SJSA1 (cell line): Measurements from ENCODE around the gene ANKRD7. TPM values are rescaled to one million over a fixed set of nuclear protein-coding genes. Genes with fewer than 3 reads are reported as not detected.
"Not testable (repeated sequence)": the region's sequence is repeated elsewhere in the genome, so short reads cannot be mapped to it uniquely, and the experiment has no call there.

ENCODE experiments used
- DNase-seq, 2 experiments: peaks; one replicate each; pipeline ENCODE4 v3.0.0-alpha.2; 2015 to 2020; ENCODE audit warnings: low spot score in 2 of 2, low read depth in 1 of 2
- H3K27ac ChIP-seq: fragments of 250-450 bp; sonication (Bioruptor Pico); 2 replicates; pipeline ENCODE4 v1.5.1; 2020; ENCODE audit warnings: mild to moderate bottlenecking, moderate library complexity
- H3K27me3 ChIP-seq: fragments of 250-450 bp; sonication (Bioruptor Pico); replicated peaks from 2 replicates; pipeline ENCODE4 v1.5.1; 2020; ENCODE audit warnings: mild to moderate bottlenecking, moderate library complexity
- H3K36me3 ChIP-seq: fragments of 250-450 bp; sonication (Bioruptor Pico); 2 replicates; pipeline ENCODE4 v1.5.1; 2020; ENCODE audit warnings: mild to moderate bottlenecking
- H3K4me1 ChIP-seq: fragments of 250-450 bp; sonication (Bioruptor Pico); replicated peaks from 2 replicates; pipeline ENCODE4 v1.6.1; 2021; ENCODE audit warnings: mild to moderate bottlenecking
- H3K4me3 ChIP-seq: fragments of 250-450 bp; sonication (Bioruptor Pico); 2 replicates; pipeline ENCODE4 v1.5.1; 2020; ENCODE audit warnings: mild to moderate bottlenecking
- H3K9me3 ChIP-seq: fragments of 250-450 bp; sonication (Bioruptor Pico); replicated peaks from 2 replicates; pipeline ENCODE4 v1.5.1; 2020; ENCODE audit warnings: mild to moderate bottlenecking
- total RNA-seq: library from RNA; depleted of rRNA; stranded (reverse); fragments of >200 nt; shearing (Covaris generic); gene quantifications from 2 replicates; pipeline ENCODE4 v1.2.3, GENCODE V29; 2014

The ANKRD7 gene
- total RNA-seq, 1 experiment from 2014 or later = 0.55 TPM

GRCh38 chr7:118214051-118214832 is 10.3 kb upstream of the ANKRD7 start:
- Histone ChIP-seq H3K27ac (no peak overlapping the region), H3K9me3 (no peaks in the 10 kb centered on the region), H3K27me3 (no peaks in the 10 kb centered on the region), H3K4me3 (peak overlapping the region; percentile 38), H3K4me1 (peaks cover 3% of the 10 kb centered on the region; the same call in 1 of the 2 replicates), H3K36me3 (no peaks in the 10 kb centered on the region)
- peak; percentile 49 to 65 for DNase-seq

- H3K27me3 ChIP-seq = no peaks in the 10 kb centered on the region
- H3K4me3 ChIP-seq = peak overlapping the region; percentile 38
- no peaks in the 10 kb centered on the region for H3K9me3 ChIP-seq
- H3K27ac ChIP-seq = no peak overlapping the region
- peaks cover 3% of the 10 kb centered on the region; the same call in 1 of the 2 replicates for H3K4me1 ChIP-seq
- DNase-seq = no peak
- H3K36me3 ChIP-seq = no peaks in the 10 kb centered on the region
These were observed 9.7 kb upstream of the ANKRD7 start for GRCh38 chr7:118214833-118215182.

GRCh38 chr7:118217210-118217619 is 7.3 kb upstream of the ANKRD7 start:
- Histone ChIP-seq H3K27me3 (no peaks in the 10 kb centered on the region), H3K4me1 (peaks cover 3% of the 10 kb centered on the region; the same call in 1 of the 2 replicates), H3K9me3 (no peaks in the 10 kb centered on the region), H3K36me3 (no peaks in the 10 kb centered on the region), H3K4me3 (no peak overlapping the region), H3K27ac (no peak overlapping the region)
- DNase-seq = no peak

- Histone ChIP-seq H3K4me1 (peaks cover 3% of the 10 kb centered on the region; the same call in 1 of the 2 replicates), H3K27me3 (no peaks in the 10 kb centered on the region), H3K4me3 (no peak overlapping the region), H3K9me3 (no peaks in the 10 kb centered on the region), H3K36me3 (no peaks in the 10 kb centered on the region), H3K27ac (no peak overlapping the region)
- no peak for DNase-seq
These were observed 5.9 kb upstream of the ANKRD7 start for GRCh38 chr7:118218413-118219156.

- peaks cover under 1% of the 10 kb centered on the region; the same call in 1 of the 2 replicates for H3K4me1 ChIP-seq
- no peak overlapping the region for H3K4me3 ChIP-seq
- H3K27me3 ChIP-seq = no peaks in the 10 kb centered on the region
- no peaks in the 10 kb centered on the region for H3K9me3 ChIP-seq
- H3K36me3 ChIP-seq = no peaks in the 10 kb centered on the region
- no peak overlapping the region for H3K27ac ChIP-seq
- no peak for DNase-seq
These were observed 5.4 kb upstream of the ANKRD7 start for GRCh38 chr7:118219157-118219512.

GRCh38 chr7:118220583-118220982 is 3.9 kb upstream of the ANKRD7 start:
- Histone ChIP-seq H3K27me3 (no peaks in the 10 kb centered on the region), H3K36me3 (no peaks in the 10 kb centered on the region), H3K4me3 (no peak overlapping the region), H3K9me3 (no peaks in the 10 kb centered on the region), H3K27ac (no peak overlapping the region), H3K4me1 (no peaks in the 10 kb centered on the region)
- no peak for DNase-seq

GRCh38 chr7:118222591-118222990 is 1.9 kb upstream of the ANKRD7 start:
- no peak for DNase-seq
- Histone ChIP-seq H3K27me3 (no peaks in the 10 kb centered on the region), H3K9me3 (no peaks in the 10 kb centered on the region), H3K4me1 (no peaks in the 10 kb centered on the region), H3K27ac (no peak overlapping the region), H3K4me3 (no peak overlapping the region), H3K36me3 (no peaks in the 10 kb centered on the region)

GRCh38 chr7:118232837-118233236 is 8.3 kb downstream of the ANKRD7 start:
- no peaks in the 10 kb centered on the region for H3K36me3 ChIP-seq
- no peak overlapping the region for H3K27ac ChIP-seq
- no peaks in the 10 kb centered on the region for H3K27me3 ChIP-seq
- no peaks in the 10 kb centered on the region for H3K4me1 ChIP-seq
- DNase-seq = no peak
- H3K4me3 ChIP-seq = no peak overlapping the region
- H3K9me3 ChIP-seq = no peaks in the 10 kb centered on the region

GRCh38 chr7:118233799-118234198 is 9.3 kb downstream of the ANKRD7 start:
- Histone ChIP-seq H3K27ac (no peak overlapping the region), H3K9me3 (no peaks in the 10 kb centered on the region), H3K4me3 (no peak overlapping the region), H3K4me1 (no peaks in the 10 kb centered on the region), H3K36me3 (no peaks in the 10 kb centered on the region), H3K27me3 (no peaks in the 10 kb centered on the region)
- no peak for DNase-seq

GRCh38 chr7:118239014-118239413 is 14.5 kb downstream of the ANKRD7 start:
- Histone ChIP-seq H3K4me3 (no peak overlapping the region), H3K9me3 (no peaks in the 10 kb centered on the region), H3K27me3 (no peaks in the 10 kb centered on the region), H3K36me3 (no peaks in the 10 kb centered on the region), H3K4me1 (no peaks in the 10 kb centered on the region), H3K27ac (no peak overlapping the region)
- no peak for DNase-seq

- not testable (repeated sequence) for H3K27ac ChIP-seq, H3K4me3 ChIP-seq, DNase-seq
These were observed 15.8 kb downstream of the ANKRD7 start for GRCh38 chr7:118240320-118240719.

GRCh38 chr7:118243695-118244094 is 19.2 kb downstream of the ANKRD7 start:
- Histone ChIP-seq H3K27me3 (no peaks in the 10 kb centered on the region), H3K36me3 (no peaks in the 10 kb centered on the region), H3K4me1 (no peaks in the 10 kb centered on the region), H3K27ac (no peak overlapping the region), H3K4me3 (no peak overlapping the region), H3K9me3 (no peaks in the 10 kb centered on the region)
- no peak for DNase-seq

More at GRCh38 chr7:118240320-118240719, 15.8 kb downstream of the ANKRD7 start:
- not testable (repeated sequence) for H3K9me3 ChIP-seq, H3K36me3 ChIP-seq, H3K4me1 ChIP-seq, H3K27me3 ChIP-seq

- H3K4me3 ChIP-seq = no peak overlapping the region
- H3K27me3 ChIP-seq = no peaks in the 10 kb centered on the region
- H3K9me3 ChIP-seq = no peaks in the 10 kb centered on the region
- no peak overlapping the region for H3K27ac ChIP-seq
- no peaks in the 10 kb centered on the region for H3K36me3 ChIP-seq
- no peaks in the 10 kb centered on the region for H3K4me1 ChIP-seq
- DNase-seq = no peak
These were observed 20.9 kb downstream of the ANKRD7 start for GRCh38 chr7:118245267-118246040.
